GM12872 (cell line): ENCODE data around the gene TIPRL.

Source experiments
- CTCF ChIP-seq: IDR thresholded peaks from 3 replicates; pipeline ENCODE4 v1.5.1; 2011; ENCODE audit warnings: low read depth, mild to moderate bottlenecking, low read length, moderate library complexity; ENCODE audit not compliant: insufficient read depth

TIPRL gene

GRCh38 chr1:168179438-168180147, 831 bp downstream of the TIPRL start:
- TF ChIP-seq CTCF: no peak

GRCh38 chr1:168180148-168180524, 1.4 kb downstream of the TIPRL start:
- TF ChIP-seq CTCF: no peak

GRCh38 chr1:168187177-168187576, 8.4 kb downstream of the TIPRL start:
- TF ChIP-seq CTCF: no peak

GRCh38 chr1:168190403-168190802, 11.6 kb downstream of the TIPRL start:
- TF ChIP-seq CTCF: no peak

GRCh38 chr1:168195199-168196135, 16.7 kb downstream of the TIPRL start:
- no peak for TF ChIP-seq CTCF

GRCh38 chr1:168199056-168199455, 20.3 kb downstream of the TIPRL start:
- TF ChIP-seq CTCF: no peak

- no peak for TF ChIP-seq CTCF
These were observed 24.3 kb downstream of the TIPRL start for GRCh38 chr1:168202941-168203654.
